Endothelial cell of umbilical vein (primary cell): ENCODE measurements around the gene UPB1.

Experiments used
- POLR2A ChIP-seq: IDR thresholded peaks from 2 replicates; pipeline ENCODE4 v1.6.1; 2012; ENCODE audit warnings: low read depth, mild to moderate bottlenecking, control low read depth, low read length
- POLR2AphosphoS5 ChIP-seq: IDR thresholded peaks from 2 replicates; pipeline ENCODE4 v1.6.1; 2012; ENCODE audit warnings: low read depth, mild to moderate bottlenecking, control low read depth, low read length, moderate library complexity; ENCODE audit not compliant: insufficient read depth
- TF ChIP-seq, protein P1 (sequence below), 2 donors: IDR thresholded peaks; 1 replicate in 1 of 2; 2 replicates in 1 of 2; pipeline ENCODE4 v1.5.1; 2011; ENCODE audit warnings: low read length in 2 of 2, mild to moderate bottlenecking in 2 of 2, moderate library complexity in 2 of 2, control low read depth in 1 of 2, inconsistent platforms in 1 of 2, low read depth in 1 of 2; ENCODE audit not compliant: insufficient read depth in 1 of 2; ENCODE audit errors: extremely low read depth in 1 of 2

DNA sequence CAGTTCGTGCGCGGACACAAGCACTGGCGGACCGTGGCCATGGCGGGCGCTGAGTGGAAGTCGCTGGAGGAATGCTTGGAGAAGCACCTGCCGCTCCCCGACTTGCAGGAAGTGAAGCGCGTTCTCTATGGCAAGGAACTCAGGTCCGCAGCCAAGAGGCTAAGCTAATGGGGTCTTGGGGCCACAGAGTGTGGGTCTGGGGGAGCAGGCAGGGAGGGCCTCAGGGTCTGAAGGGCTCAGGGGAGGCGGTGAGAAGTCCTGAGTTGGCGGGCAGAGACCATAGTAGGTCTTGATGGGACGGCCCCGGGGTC lies 188 bp downstream of the UPB1 start:
- TF ChIP-seq POLR2AphosphoS5, result no peak
- TF ChIP-seq POLR2A, result no peak
- TF ChIP-seq, protein P1, sequence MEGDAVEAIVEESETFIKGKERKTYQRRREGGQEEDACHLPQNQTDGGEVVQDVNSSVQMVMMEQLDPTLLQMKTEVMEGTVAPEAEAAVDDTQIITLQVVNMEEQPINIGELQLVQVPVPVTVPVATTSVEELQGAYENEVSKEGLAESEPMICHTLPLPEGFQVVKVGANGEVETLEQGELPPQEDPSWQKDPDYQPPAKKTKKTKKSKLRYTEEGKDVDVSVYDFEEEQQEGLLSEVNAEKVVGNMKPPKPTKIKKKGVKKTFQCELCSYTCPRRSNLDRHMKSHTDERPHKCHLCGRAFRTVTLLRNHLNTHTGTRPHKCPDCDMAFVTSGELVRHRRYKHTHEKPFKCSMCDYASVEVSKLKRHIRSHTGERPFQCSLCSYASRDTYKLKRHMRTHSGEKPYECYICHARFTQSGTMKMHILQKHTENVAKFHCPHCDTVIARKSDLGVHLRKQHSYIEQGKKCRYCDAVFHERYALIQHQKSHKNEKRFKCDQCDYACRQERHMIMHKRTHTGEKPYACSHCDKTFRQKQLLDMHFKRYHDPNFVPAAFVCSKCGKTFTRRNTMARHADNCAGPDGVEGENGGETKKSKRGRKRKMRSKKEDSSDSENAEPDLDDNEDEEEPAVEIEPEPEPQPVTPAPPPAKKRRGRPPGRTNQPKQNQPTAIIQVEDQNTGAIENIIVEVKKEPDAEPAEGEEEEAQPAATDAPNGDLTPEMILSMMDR (IDR thresholded peaks at IDR 0.05; ENCODE audit: extremely low read depth in 1 of 2, insufficient read depth in 1 of 2, low read depth in 1 of 2, low read length in 2 of 2), result no peak
